Measurements from ENCODE around the gene AKT3. TPM values are rescaled to one million over a fixed set of nuclear protein-coding genes. Genes with fewer than 3 reads are reported as not detected.

The AKT3 gene
- total and polyA plus RNA-seq, 2 of the 8 experiments (the other 6 are each of a cell fraction or from before 2014, with no cell fraction given): 6.0 to 36.4 TPM

DNA sequence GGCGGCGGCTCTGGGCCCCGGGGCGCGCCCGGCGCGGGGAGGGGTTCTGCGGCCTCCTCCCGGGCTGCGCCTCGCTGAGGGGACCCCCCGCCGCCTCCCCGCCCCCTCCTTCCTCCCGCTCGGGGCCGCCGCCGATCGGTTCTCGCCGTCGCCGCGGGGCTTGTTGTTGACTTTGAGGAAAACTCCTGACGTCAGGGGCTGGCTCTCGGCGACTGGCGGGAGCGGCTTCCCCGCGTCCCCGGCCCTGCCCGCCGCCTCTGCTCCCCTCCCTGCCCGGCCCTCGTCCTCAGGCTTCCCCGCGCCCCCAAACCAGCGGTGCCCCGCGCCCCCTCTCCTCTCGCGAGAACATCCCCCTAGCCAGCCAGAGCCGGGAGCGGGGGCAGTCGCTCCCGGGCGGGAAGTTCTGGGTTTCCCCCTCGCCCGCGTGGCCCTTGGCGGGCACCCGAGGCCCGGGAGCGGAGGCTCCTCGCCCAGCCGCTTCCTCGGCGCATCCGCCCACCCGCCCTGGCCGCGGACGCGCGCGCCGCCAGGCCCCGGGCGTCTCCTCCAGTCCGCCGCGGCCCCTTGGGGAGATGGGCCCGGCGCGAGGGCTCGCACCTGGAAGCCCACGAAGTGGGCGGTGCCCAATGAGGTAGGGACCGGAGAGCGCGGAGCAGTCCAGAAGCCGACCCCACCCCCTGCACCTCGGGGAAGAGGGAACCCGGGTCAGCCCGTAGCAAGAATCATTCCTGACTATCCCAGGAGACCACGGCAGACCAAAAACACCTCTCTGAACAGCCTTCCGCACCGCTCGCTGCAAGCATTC, 611 bp upstream of the AKT3 start (continued):
- TF ChIP-seq, protein P1, sequence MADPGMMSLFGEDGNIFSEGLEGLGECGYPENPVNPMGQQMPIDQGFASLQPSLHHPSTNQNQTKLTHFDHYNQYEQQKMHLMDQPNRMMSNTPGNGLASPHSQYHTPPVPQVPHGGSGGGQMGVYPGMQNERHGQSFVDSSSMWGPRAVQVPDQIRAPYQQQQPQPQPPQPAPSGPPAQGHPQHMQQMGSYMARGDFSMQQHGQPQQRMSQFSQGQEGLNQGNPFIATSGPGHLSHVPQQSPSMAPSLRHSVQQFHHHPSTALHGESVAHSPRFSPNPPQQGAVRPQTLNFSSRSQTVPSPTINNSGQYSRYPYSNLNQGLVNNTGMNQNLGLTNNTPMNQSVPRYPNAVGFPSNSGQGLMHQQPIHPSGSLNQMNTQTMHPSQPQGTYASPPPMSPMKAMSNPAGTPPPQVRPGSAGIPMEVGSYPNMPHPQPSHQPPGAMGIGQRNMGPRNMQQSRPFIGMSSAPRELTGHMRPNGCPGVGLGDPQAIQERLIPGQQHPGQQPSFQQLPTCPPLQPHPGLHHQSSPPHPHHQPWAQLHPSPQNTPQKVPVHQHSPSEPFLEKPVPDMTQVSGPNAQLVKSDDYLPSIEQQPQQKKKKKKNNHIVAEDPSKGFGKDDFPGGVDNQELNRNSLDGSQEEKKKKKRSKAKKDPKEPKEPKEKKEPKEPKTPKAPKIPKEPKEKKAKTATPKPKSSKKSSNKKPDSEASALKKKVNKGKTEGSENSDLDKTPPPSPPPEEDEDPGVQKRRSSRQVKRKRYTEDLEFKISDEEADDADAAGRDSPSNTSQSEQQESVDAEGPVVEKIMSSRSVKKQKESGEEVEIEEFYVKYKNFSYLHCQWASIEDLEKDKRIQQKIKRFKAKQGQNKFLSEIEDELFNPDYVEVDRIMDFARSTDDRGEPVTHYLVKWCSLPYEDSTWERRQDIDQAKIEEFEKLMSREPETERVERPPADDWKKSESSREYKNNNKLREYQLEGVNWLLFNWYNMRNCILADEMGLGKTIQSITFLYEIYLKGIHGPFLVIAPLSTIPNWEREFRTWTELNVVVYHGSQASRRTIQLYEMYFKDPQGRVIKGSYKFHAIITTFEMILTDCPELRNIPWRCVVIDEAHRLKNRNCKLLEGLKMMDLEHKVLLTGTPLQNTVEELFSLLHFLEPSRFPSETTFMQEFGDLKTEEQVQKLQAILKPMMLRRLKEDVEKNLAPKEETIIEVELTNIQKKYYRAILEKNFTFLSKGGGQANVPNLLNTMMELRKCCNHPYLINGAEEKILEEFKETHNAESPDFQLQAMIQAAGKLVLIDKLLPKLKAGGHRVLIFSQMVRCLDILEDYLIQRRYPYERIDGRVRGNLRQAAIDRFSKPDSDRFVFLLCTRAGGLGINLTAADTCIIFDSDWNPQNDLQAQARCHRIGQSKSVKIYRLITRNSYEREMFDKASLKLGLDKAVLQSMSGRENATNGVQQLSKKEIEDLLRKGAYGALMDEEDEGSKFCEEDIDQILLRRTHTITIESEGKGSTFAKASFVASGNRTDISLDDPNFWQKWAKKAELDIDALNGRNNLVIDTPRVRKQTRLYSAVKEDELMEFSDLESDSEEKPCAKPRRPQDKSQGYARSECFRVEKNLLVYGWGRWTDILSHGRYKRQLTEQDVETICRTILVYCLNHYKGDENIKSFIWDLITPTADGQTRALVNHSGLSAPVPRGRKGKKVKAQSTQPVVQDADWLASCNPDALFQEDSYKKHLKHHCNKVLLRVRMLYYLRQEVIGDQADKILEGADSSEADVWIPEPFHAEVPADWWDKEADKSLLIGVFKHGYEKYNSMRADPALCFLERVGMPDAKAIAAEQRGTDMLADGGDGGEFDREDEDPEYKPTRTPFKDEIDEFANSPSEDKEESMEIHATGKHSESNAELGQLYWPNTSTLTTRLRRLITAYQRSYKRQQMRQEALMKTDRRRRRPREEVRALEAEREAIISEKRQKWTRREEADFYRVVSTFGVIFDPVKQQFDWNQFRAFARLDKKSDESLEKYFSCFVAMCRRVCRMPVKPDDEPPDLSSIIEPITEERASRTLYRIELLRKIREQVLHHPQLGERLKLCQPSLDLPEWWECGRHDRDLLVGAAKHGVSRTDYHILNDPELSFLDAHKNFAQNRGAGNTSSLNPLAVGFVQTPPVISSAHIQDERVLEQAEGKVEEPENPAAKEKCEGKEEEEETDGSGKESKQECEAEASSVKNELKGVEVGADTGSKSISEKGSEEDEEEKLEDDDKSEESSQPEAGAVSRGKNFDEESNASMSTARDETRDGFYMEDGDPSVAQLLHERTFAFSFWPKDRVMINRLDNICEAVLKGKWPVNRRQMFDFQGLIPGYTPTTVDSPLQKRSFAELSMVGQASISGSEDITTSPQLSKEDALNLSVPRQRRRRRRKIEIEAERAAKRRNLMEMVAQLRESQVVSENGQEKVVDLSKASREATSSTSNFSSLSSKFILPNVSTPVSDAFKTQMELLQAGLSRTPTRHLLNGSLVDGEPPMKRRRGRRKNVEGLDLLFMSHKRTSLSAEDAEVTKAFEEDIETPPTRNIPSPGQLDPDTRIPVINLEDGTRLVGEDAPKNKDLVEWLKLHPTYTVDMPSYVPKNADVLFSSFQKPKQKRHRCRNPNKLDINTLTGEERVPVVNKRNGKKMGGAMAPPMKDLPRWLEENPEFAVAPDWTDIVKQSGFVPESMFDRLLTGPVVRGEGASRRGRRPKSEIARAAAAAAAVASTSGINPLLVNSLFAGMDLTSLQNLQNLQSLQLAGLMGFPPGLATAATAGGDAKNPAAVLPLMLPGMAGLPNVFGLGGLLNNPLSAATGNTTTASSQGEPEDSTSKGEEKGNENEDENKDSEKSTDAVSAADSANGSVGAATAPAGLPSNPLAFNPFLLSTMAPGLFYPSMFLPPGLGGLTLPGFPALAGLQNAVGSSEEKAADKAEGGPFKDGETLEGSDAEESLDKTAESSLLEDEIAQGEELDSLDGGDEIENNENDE (IDR thresholded peaks at IDR 0.05; ENCODE audit: insufficient replicate concordance, low read length): no peak
- no peak for TF ChIP-seq CTBP2 (IDR thresholded peaks at IDR 0.05; ENCODE audit: borderline replicate concordance, insufficient read depth, insufficient read length, low read length)
- TF ChIP-seq EZH2 (IDR thresholded peaks at IDR 0.05; ENCODE audit: low read depth, low read length, severe bottlenecking): no peak
- TF ChIP-seq, protein P2, sequence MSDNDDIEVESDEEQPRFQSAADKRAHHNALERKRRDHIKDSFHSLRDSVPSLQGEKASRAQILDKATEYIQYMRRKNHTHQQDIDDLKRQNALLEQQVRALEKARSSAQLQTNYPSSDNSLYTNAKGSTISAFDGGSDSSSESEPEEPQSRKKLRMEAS (IDR thresholded peaks at IDR 0.05): peak; percentile 67; the same call in 1 of the 2 replicates
- no peak for TF ChIP-seq FOSL1 (IDR thresholded peaks at IDR 0.05; ENCODE audit: insufficient read depth, low read depth, low read length)
- peak; percentile 19 for TF ChIP-seq ASH2L (IDR thresholded peaks at IDR 0.05; ENCODE audit: low read length)
- TF ChIP-seq TBP (IDR thresholded peaks at IDR 0.05; ENCODE audit: low read depth, low read length): peak; percentile 69; the same call in 1 of the 2 replicates
- TF ChIP-seq TEAD4 (IDR thresholded peaks at IDR 0.05; ENCODE audit: low read depth, low read length): no peak
- no peak for TF ChIP-seq KDM5A (IDR thresholded peaks at IDR 0.05; ENCODE audit: low read length)
- TF ChIP-seq SIX5 (IDR thresholded peaks at IDR 0.05; ENCODE audit: low read depth, low read length): no peak

All from H1 (cell line).